ENCODE measurements around the gene RLF.

The RLF gene

GRCh38 chr1:40161125-40161887 is at the start of gene RLF:
Gene RLF, plus strand, starts transcription at chr1:40161387. Its CDS starts 13 bp downstream, at chr1:40161400.
- DNase-seq = peak; percentile 94

- no peak for DNase-seq
These were observed 46.8 kb upstream of the RLF start for GRCh38 chr1:40114400-40114799.

GRCh38 chr1:40120128-40120527 is 41.1 kb upstream of the RLF start:
- no peak for DNase-seq

- no peak for DNase-seq
These were observed 38.3 kb upstream of the RLF start for GRCh38 chr1:40122855-40123254.

- DNase-seq = no peak
These were observed 30.3 kb upstream of the RLF start for GRCh38 chr1:40130892-40131291.

GRCh38 chr1:40132383-40133311 is 28.5 kb upstream of the RLF start:
- no peak for DNase-seq

GRCh38 chr1:40133312-40133665 is 27.9 kb upstream of the RLF start:
- no peak for DNase-seq

GRCh38 chr1:40133839-40134238 is 27.3 kb upstream of the RLF start:
- DNase-seq = no peak

- no peak for DNase-seq
These were observed 20.8 kb upstream of the RLF start for GRCh38 chr1:40140211-40140973.

- DNase-seq = no peak
These were observed 19.2 kb upstream of the RLF start for GRCh38 chr1:40141878-40142535.

- peak; percentile 40 for DNase-seq
These were observed 17.2 kb upstream of the RLF start for GRCh38 chr1:40143891-40144575.

- no peak for DNase-seq
These were observed 9.6 kb upstream of the RLF start for GRCh38 chr1:40151457-40152079.

- DNase-seq = no peak
These were observed 8.0 kb upstream of the RLF start for GRCh38 chr1:40153073-40153770.

GRCh38 chr1:40155135-40155534 is 6.1 kb upstream of the RLF start:
- no peak for DNase-seq

GRCh38 chr1:40155910-40156309 is 5.3 kb upstream of the RLF start:
- DNase-seq = no peak

GRCh38 chr1:40160806-40161124 is 422 bp upstream of the RLF start:
- DNase-seq = no peak

- no peak for DNase-seq
These were observed 756 bp downstream of the RLF start for GRCh38 chr1:40161888-40162397.

GRCh38 chr1:40162753-40163441 is 1.7 kb downstream of the RLF start:
- DNase-seq = no peak

GRCh38 chr1:40167317-40167716 is 6.1 kb downstream of the RLF start:
- no peak for DNase-seq

GRCh38 chr1:40171036-40171435 is 9.8 kb downstream of the RLF start:
- DNase-seq = no peak
